Osteoblast (primary cell): ENCODE data around the gene TEX53. TPM values are rescaled to one million over a fixed set of nuclear protein-coding genes. Genes with fewer than 3 reads are reported as not detected.
A peak's percentile ranks its signal among the peaks of the same experiment; 100 is the strongest.

Experiments
- DNase-seq: peaks from one replicate; pipeline ENCODE4 v3.0.0; 2011; ENCODE audit warnings: low spot score, mixed read lengths; ENCODE audit not compliant: insufficient read length; ENCODE audit errors: missing footprints
- H2AFZ ChIP-seq: 2 replicates; pipeline ENCODE4 v1.6.0; 2011; ENCODE audit warnings: mild to moderate bottlenecking, low read length
- H3K27ac ChIP-seq: 2 replicates; pipeline ENCODE4 v1.5.1; 2011; ENCODE audit warnings: mild to moderate bottlenecking, low read depth, low read length, moderate library complexity
- H3K27me3 ChIP-seq: 2 replicates; pipeline ENCODE4 v1.6.0; 2012; ENCODE audit warnings: mild to moderate bottlenecking, control low read depth, inconsistent platforms, low read length, moderate library complexity; ENCODE audit not compliant: insufficient read depth
- H3K36me3 ChIP-seq: 2 replicates; pipeline ENCODE4 v1.5.1; 2011; ENCODE audit warnings: mild to moderate bottlenecking, low read length, control low read depth, moderate library complexity; ENCODE audit not compliant: insufficient read depth
- H3K4me1 ChIP-seq: 2 replicates; pipeline ENCODE4 v1.5.1; 2011; ENCODE audit warnings: mild to moderate bottlenecking, low read length, control low read depth, moderate library complexity; ENCODE audit not compliant: insufficient read depth
- H3K4me2 ChIP-seq: 2 replicates; pipeline ENCODE4 v1.6.0; 2011; ENCODE audit warnings: mild to moderate bottlenecking, low read length; ENCODE audit not compliant: insufficient read depth
- H3K4me3 ChIP-seq: fragments of 200-600 bp; sonication (generic); 3 replicates; pipeline ENCODE4 v1.5.1; 2012; ENCODE audit warnings: mild to moderate bottlenecking, low read length, inconsistent platforms; ENCODE audit not compliant: insufficient read depth
- H3K79me2 ChIP-seq: 2 replicates; pipeline ENCODE4 v1.6.0; 2012; ENCODE audit warnings: mild to moderate bottlenecking, low read length, control low read depth, inconsistent platforms; ENCODE audit not compliant: insufficient read depth
- H3K9me3 ChIP-seq: 2 replicates; pipeline ENCODE4 v1.5.1; 2011; ENCODE audit warnings: low read depth, low read length, control low read depth
- H4K20me1 ChIP-seq: 2 replicates; pipeline ENCODE4 v1.6.0; 2012; ENCODE audit warnings: mild to moderate bottlenecking, low read length, control low read depth; ENCODE audit not compliant: insufficient read depth
- CTCF ChIP-seq: IDR thresholded peaks from 2 replicates; pipeline ENCODE4 v1.5.1; 2011; ENCODE audit warnings: mild to moderate bottlenecking, low read depth, low read length, moderate library complexity; ENCODE audit errors: extremely low read depth
- total RNA-seq: library from RNA; depleted of rRNA; stranded (reverse); fragments of >200 nt; gene quantifications from 2 replicates; pipeline ENCODE4 v1.2.3, GENCODE V29; 2012

Gene TEX53
- total RNA-seq, 1 donor: not detected

- H3K4me2 ChIP-seq: peak overlapping the region; percentile 76
- no peaks in the 10 kb centered on the region for H3K79me2 ChIP-seq
- no peak overlapping the region for H3K27ac ChIP-seq
- H3K9me3 ChIP-seq: no peaks in the 10 kb centered on the region
- H3K4me3 ChIP-seq: peak overlapping the region; percentile 61
- no peaks in the 10 kb centered on the region for H3K36me3 ChIP-seq
- no peaks in the 10 kb centered on the region for H4K20me1 ChIP-seq
- H3K4me1 ChIP-seq: peaks cover 19% of the 10 kb centered on the region
- TF ChIP-seq CTCF: no peak
- no peak for DNase-seq
- no peaks in the 10 kb centered on the region for H3K27me3 ChIP-seq
- H2AFZ ChIP-seq: peak overlapping the region; percentile 81
Measured at GRCh38 chr9:114619191-114619761, 38.3 kb downstream of the TEX53 start.

- peaks cover 12% of the 10 kb centered on the region for H3K4me1 ChIP-seq
- DNase-seq: no peak
- no peak overlapping the region for H3K27ac ChIP-seq
- peaks cover 7% of the 10 kb centered on the region for H3K79me2 ChIP-seq
- TF ChIP-seq CTCF: no peak
- H3K27me3 ChIP-seq: no peaks in the 10 kb centered on the region
- H3K36me3 ChIP-seq: no peaks in the 10 kb centered on the region
- no peak overlapping the region for H3K4me2 ChIP-seq
- peak overlapping the region; percentile 50 for H2AFZ ChIP-seq
- no peaks in the 10 kb centered on the region for H3K9me3 ChIP-seq
- H3K4me3 ChIP-seq: no peak overlapping the region
- peaks cover 6% of the 10 kb centered on the region for H4K20me1 ChIP-seq
Measured at GRCh38 chr9:114616684-114617520, 40.7 kb downstream of the TEX53 start.

GRCh38 chr9:114614373-114614772 lies 43.2 kb downstream of the TEX53 start:
- TF ChIP-seq CTCF: no peak
- Histone ChIP-seq H2AFZ (no peak overlapping the region), H3K27ac (no peak overlapping the region), H3K4me1 (peaks cover 16% of the 10 kb centered on the region), H3K4me3 (no peak overlapping the region), H4K20me1 (peaks cover 6% of the 10 kb centered on the region), H3K27me3 (no peaks in the 10 kb centered on the region), H3K9me3 (no peaks in the 10 kb centered on the region), H3K4me2 (no peak overlapping the region), H3K79me2 (peaks cover 9% of the 10 kb centered on the region), H3K36me3 (no peaks in the 10 kb centered on the region)
- no peak for DNase-seq

- Histone ChIP-seq H3K27me3 (no peaks in the 10 kb centered on the region), H3K79me2 (peaks cover 9% of the 10 kb centered on the region), H4K20me1 (peaks cover 6% of the 10 kb centered on the region), H3K4me2 (no peak overlapping the region), H3K4me3 (no peak overlapping the region), H3K27ac (no peak overlapping the region), H2AFZ (no peak overlapping the region), H3K36me3 (no peaks in the 10 kb centered on the region), H3K4me1 (peaks cover 16% of the 10 kb centered on the region), H3K9me3 (no peaks in the 10 kb centered on the region)
- DNase-seq: no peak
- no peak for TF ChIP-seq CTCF
Measured at GRCh38 chr9:114613919-114614318, 43.7 kb downstream of the TEX53 start.
